Osteocyte (in vitro differentiated cells): ENCODE data around the gene C1orf210. TPM values are rescaled to one million over a fixed set of nuclear protein-coding genes. Genes with fewer than 3 reads are reported as not detected.

Experiments
- DNase-seq: peaks from one replicate; pipeline ENCODE4 v3.0.0; 2021; ENCODE audit warnings: mixed read lengths; ENCODE audit not compliant: unreplicated experiment; ENCODE audit errors: extremely low spot score
- H3K27ac Mint-ChIP-seq: one replicate; pipeline ENCODE4 v1.8.0; 2021; ENCODE audit warnings: mild to moderate bottlenecking, mixed read lengths; ENCODE audit not compliant: unreplicated experiment
- H3K27me3 Mint-ChIP-seq: one replicate; pipeline ENCODE4 v1.8.0; 2021; ENCODE audit warnings: mixed read lengths; ENCODE audit not compliant: unreplicated experiment
- H3K36me3 Mint-ChIP-seq: one replicate; pipeline ENCODE4 v1.8.0; 2021; ENCODE audit warnings: mixed read lengths; ENCODE audit not compliant: unreplicated experiment
- H3K4me1 Mint-ChIP-seq: one replicate; pipeline ENCODE4 v1.8.0; 2021; ENCODE audit warnings: mixed read lengths; ENCODE audit not compliant: unreplicated experiment
- H3K4me3 Mint-ChIP-seq: one replicate; pipeline ENCODE4 v1.8.0; 2021; ENCODE audit warnings: mild to moderate bottlenecking, moderate library complexity, mixed read lengths; ENCODE audit not compliant: unreplicated experiment
- H3K9me3 Mint-ChIP-seq: one replicate; pipeline ENCODE4 v1.8.0; 2021; ENCODE audit warnings: mixed read lengths; ENCODE audit not compliant: unreplicated experiment
- CTCF ChIP-seq: fragments of 200-600 bp; sonication (generic); IDR thresholded peaks from 2 replicates; pipeline ENCODE4 v1.5.0; 2021; ENCODE audit warnings: antibody characterized with exemption, mild to moderate bottlenecking, moderate library complexity
- total RNA-seq: library from RNA; stranded (reverse); gene quantifications from 2 replicates; pipeline ENCODE4 v1.2.1, GENCODE V29; 2021

The C1orf210 gene
- total RNA-seq, 1 donor from 2014 or later: not detected

DNA sequence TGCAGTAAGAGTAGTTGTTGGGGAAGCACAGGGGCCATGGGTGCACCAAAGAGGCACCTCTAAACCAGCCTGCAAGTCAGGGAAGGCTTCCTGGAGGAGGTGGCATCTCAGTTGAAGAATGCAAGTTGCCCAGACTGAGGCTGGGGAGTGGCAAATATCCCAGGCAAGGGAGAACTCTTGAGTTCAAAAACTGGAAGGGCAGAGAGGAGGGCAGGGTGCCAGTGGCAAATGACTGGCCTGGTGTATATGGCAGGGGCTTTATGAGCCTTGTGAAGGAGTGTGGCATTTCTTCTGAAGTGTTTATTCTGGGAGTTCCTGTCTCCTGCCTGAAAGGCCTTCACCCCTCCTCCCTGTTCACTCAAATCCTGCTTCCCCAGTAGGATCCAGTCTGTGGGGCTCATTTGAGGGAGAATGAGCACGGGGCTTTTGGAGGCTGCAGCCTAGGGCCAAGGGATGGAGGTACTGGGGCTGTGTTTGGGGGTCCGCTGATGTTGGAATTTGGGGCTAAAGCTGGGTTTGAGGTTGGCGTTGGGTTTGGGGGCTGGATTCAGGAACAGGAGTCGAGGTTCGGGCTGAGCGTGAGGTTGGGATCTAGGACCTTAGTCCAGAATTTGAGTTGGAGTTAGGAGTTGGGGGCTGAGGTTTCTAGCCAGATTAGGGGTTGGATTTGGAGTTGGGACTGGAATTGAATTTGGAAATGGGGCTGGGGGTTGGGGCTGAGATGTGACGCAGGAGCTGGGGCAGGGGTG lies 15.6 kb downstream of the C1orf210 start, which contains the start of gene TMEM125:
Gene TMEM125 (plus strand): TSS at position 357 of the 749 bp plus-strand sequence. CDS start 2,740 bp downstream, outside the sequence.
- DNase-seq: no peak
- Mint-ChIP-seq H3K9me3 (no peaks in the 10 kb centered on the region), H3K4me3 (no peak within 1 kb of the TSS), H3K27ac (no peak within 1 kb of the TSS), H3K4me1 (peaks cover 14% of the 10 kb centered on the region), H3K36me3 (no peaks in the 10 kb centered on the region), H3K27me3 (peaks cover 7% of the 10 kb centered on the region)
- TF ChIP-seq CTCF: no peak

DNA sequence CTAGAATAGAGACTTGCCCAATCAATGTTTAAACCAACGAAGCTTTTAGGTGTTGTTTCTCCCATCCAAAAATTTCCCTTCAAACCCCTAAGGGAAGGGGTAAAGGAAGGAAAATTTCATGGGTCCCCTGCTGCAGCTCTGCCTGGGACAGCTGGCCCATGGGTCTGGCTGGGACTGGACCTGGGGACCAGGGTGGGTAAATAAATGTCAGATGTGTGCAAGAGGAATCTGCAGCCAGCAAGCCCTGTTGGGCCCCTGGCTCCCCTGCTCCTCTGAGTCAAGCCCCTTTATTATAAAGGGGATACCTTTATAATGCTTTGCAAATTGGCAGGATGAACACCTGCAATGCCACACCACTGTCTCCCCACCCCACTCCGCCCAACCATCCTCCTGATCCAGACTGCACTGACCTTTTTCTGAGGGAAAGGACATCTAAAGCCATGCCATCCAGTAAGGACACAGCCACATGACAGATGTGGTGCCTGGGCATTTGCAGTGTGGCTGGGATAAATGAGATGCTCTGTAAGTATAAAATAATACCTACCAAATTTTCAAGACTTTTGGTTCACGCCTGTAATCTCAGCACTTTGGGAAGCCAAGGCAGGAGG lies 17.5 kb downstream of the C1orf210 start:
- H3K27me3 Mint-ChIP-seq: peaks cover 7% of the 10 kb centered on the region
- no peak for TF ChIP-seq CTCF
- H3K4me1 Mint-ChIP-seq: peaks cover 9% of the 10 kb centered on the region
- no peak for DNase-seq
- no peak overlapping the region for H3K27ac Mint-ChIP-seq
- no peaks in the 10 kb centered on the region for H3K36me3 Mint-ChIP-seq
- H3K9me3 Mint-ChIP-seq: peaks cover 7% of the 10 kb centered on the region
- no peak overlapping the region for H3K4me3 Mint-ChIP-seq

GRCh38 chr1:43267291-43267805 lies 18.0 kb downstream of the C1orf210 start:
- Mint-ChIP-seq H3K9me3 (peaks cover 12% of the 10 kb centered on the region), H3K36me3 (no peaks in the 10 kb centered on the region), H3K4me1 (peaks cover 9% of the 10 kb centered on the region), H3K27ac (no peak overlapping the region), H3K4me3 (no peak overlapping the region), H3K27me3 (peaks cover 7% of the 10 kb centered on the region)
- TF ChIP-seq CTCF: no peak
- no peak for DNase-seq

DNA sequence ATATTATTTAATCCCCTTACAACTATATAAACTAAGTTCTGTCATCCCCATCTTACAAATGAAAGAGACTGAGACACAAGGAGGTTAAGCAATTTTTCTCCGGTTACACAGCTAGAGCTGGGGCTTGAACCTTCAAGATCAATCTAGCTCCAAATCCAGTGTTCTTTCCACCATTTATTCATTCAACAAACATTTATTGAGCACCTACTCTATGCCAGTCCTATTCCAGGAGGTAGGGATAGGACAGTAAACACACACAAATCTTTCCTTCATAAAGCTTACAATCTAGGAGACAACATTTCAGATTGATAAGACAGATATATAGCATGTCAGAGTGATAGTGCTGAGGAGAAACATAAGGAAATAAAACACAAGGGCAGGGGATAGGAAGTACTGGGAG lies 18.5 kb downstream of the C1orf210 start:
- no peak for DNase-seq
- Mint-ChIP-seq H3K36me3 (peaks cover 3% of the 10 kb centered on the region), H3K4me1 (peaks cover 9% of the 10 kb centered on the region), H3K4me3 (no peak overlapping the region), H3K27me3 (peaks cover 7% of the 10 kb centered on the region), H3K9me3 (peaks cover 17% of the 10 kb centered on the region), H3K27ac (no peak overlapping the region)
- no peak for TF ChIP-seq CTCF

DNA sequence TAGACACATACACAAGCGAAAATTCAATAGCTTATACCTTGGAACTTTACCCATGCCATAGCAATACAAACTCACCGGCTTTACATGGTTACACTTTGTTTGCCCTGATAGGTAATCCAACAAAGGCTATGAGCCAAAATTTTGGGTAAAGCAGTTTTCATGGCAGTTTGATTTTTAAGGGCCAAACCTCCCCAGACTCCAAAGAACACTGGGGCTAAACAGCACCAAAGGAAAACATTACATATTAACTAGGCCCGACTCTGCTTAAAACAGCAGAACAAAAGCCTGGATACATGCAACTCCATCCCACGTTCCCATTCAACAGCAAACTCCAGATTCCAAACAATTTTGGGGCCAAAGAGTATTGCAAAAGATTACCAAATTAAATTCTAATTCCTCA lies 19.9 kb downstream of the C1orf210 start:
- Mint-ChIP-seq H3K27ac (no peak overlapping the region), H3K4me3 (no peak overlapping the region), H3K9me3 (peaks cover 20% of the 10 kb centered on the region), H3K36me3 (peaks cover 3% of the 10 kb centered on the region), H3K27me3 (peaks cover 3% of the 10 kb centered on the region), H3K4me1 (peaks cover 4% of the 10 kb centered on the region)
- TF ChIP-seq CTCF: no peak
- DNase-seq: no peak
